Effector memory CD4-positive, alpha-beta T cell (primary cell): Measurements from ENCODE around the gene ADAMTS3.
"Not testable (repeated sequence)": the region's sequence is repeated elsewhere in the genome, so short reads cannot be mapped to it uniquely, and the experiment has no call there.

Experiments
- DNase-seq, 3 donors: peaks; one replicate each; pipeline ENCODE4 v3.0.0-alpha.2; 2020
- H3K27ac ChIP-seq: 2 replicates; pipeline ENCODE4 v1.7.0; 2013; ENCODE audit warnings: mild to moderate bottlenecking, low read length, moderate library complexity; ENCODE audit not compliant: insufficient read depth, poor library complexity, severe bottlenecking
- H3K27me3 ChIP-seq: replicated peaks from 2 replicates; pipeline ENCODE4 v1.7.0; 2013; ENCODE audit warnings: mild to moderate bottlenecking, low read length; ENCODE audit not compliant: insufficient read depth, control insufficient read depth, poor library complexity, severe bottlenecking
- H3K36me3 ChIP-seq: 2 replicates; pipeline ENCODE4 v1.7.0; 2013; ENCODE audit warnings: mild to moderate bottlenecking, low read length, moderate library complexity; ENCODE audit not compliant: control insufficient read depth, insufficient read depth
- H3K4me1 ChIP-seq: 2 replicates; pipeline ENCODE4 v1.7.0; 2013; ENCODE audit warnings: low read length, mild to moderate bottlenecking; ENCODE audit not compliant: control insufficient read depth, insufficient read depth, poor library complexity, severe bottlenecking
- H3K4me3 ChIP-seq: 2 replicates; pipeline ENCODE4 v1.7.0; 2013; ENCODE audit warnings: low read length, low read depth, mild to moderate bottlenecking; ENCODE audit not compliant: insufficient read depth, poor library complexity, severe bottlenecking
- H3K9me3 ChIP-seq: 2 replicates; pipeline ENCODE4 v1.7.0; 2013; ENCODE audit warnings: mild to moderate bottlenecking, low read length, moderate library complexity; ENCODE audit not compliant: control insufficient read depth

The ADAMTS3 gene

GRCh38 chr4:72553540-72554337 is 15.3 kb downstream of the ADAMTS3 start:
- Histone ChIP-seq H3K27ac (no peak overlapping the region), H3K4me3 (no peak overlapping the region), H3K36me3 (no peaks in the 10 kb centered on the region), H3K9me3 (no peaks in the 10 kb centered on the region), H3K27me3 (no peaks in the 10 kb centered on the region), H3K4me1 (no peaks in the 10 kb centered on the region)
- no peak for DNase-seq

- Histone ChIP-seq H3K4me1 (no peaks in the 10 kb centered on the region), H3K9me3 (no peaks in the 10 kb centered on the region), H3K27me3 (no peaks in the 10 kb centered on the region), H3K4me3 (no peak overlapping the region), H3K36me3 (no peaks in the 10 kb centered on the region), H3K27ac (no peak overlapping the region)
- no peak for DNase-seq
Measured at GRCh38 chr4:72552447-72552846, 16.6 kb downstream of the ADAMTS3 start.

DNA sequence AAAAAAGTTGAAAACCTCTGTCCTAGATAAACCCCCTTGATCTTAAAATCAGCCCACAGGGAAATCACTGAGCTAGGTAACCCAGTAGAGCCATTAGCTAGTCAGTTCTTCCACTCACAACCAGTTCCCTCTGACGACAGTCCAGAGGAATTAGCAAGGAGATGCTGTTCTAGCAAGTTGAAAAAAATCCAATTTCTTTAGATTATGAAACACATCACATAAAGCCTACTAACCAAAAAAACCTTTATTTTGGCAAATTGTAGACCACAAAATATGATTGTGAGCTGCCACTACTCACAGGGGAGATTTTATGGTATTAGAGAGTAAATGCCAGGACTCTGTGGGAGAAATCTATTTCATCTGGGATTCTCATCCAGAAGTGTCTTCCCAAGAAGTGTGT is 22.6 kb downstream of the ADAMTS3 start:
- DNase-seq = no peak
- H3K4me1 ChIP-seq = no peaks in the 10 kb centered on the region
- H3K27ac ChIP-seq = no peak overlapping the region
- H3K4me3 ChIP-seq = no peak overlapping the region
- H3K36me3 ChIP-seq = no peaks in the 10 kb centered on the region
- H3K9me3 ChIP-seq = no peaks in the 10 kb centered on the region
- H3K27me3 ChIP-seq = no peaks in the 10 kb centered on the region

DNA sequence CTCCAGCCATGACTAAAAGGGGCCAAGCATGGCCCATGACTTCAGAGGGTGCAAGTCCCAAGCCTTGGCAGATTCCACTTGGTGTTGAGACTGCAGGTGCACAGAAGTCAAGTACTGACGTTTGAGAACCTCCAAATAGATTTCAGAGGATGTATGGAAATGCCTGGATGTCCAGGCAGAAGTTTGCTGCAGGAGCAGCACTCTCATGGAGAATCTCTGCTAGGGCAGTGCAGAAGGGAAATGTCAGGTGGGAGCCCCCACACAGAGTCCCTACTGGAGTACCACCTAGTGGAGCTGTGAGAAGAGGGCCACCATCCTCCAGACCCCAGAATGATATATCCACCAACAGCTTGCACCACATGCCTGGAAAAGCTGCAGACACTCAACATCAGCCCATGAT is 28.3 kb downstream of the ADAMTS3 start:
- not testable (repeated sequence) for H3K4me1 ChIP-seq, H3K36me3 ChIP-seq, H3K27ac ChIP-seq, H3K4me3 ChIP-seq, H3K9me3 ChIP-seq, H3K27me3 ChIP-seq, DNase-seq

DNA sequence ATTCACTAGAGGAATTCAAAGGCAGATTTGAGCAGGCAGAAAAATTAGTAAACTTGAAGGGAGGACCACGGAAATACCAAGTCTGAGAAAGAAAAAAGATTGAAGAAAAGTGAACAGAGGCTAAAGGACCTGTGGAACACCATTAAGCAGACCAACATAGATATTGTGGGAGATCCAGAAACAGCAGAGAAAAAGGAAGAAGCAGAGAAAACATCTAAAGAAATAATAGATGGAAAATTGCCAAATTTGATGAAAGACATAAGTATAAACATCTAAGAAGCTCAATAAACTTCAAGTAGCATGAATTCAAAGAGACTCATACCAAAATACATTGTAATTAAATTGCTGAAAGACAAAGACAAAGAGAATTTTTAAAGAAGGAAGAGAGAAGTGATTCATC is 31.0 kb downstream of the ADAMTS3 start:
- H3K27me3 ChIP-seq = no peaks in the 10 kb centered on the region
- no peak overlapping the region for H3K4me3 ChIP-seq
- no peaks in the 10 kb centered on the region for H3K4me1 ChIP-seq

DNA sequence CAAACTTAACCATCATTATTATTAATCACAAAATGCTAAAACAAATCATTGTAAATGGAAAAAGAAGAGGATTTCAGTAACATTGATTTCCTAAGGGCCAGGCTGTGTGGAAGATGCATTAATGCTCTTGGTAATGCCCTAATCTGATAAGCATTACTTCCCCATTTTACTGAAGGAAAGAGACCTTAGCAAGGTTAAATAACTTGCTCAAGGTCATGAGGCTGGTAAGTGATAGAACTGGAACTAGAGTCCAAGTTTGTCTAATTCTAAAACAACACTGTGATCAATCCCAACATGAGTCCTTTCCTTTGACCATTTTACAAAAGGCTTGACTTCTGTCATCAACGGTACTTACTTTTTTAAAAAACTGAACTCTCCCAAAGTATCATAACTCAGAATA is 32.6 kb downstream of the ADAMTS3 start:
- no peak for DNase-seq
- Histone ChIP-seq H3K36me3 (no peaks in the 10 kb centered on the region), H3K27ac (no peak overlapping the region)

More for the DNA sequence above, 31.0 kb downstream of the ADAMTS3 start:
- Histone ChIP-seq H3K9me3 (no peaks in the 10 kb centered on the region), H3K36me3 (no peaks in the 10 kb centered on the region), H3K27ac (no peak overlapping the region)
- no peak for DNase-seq

DNA sequence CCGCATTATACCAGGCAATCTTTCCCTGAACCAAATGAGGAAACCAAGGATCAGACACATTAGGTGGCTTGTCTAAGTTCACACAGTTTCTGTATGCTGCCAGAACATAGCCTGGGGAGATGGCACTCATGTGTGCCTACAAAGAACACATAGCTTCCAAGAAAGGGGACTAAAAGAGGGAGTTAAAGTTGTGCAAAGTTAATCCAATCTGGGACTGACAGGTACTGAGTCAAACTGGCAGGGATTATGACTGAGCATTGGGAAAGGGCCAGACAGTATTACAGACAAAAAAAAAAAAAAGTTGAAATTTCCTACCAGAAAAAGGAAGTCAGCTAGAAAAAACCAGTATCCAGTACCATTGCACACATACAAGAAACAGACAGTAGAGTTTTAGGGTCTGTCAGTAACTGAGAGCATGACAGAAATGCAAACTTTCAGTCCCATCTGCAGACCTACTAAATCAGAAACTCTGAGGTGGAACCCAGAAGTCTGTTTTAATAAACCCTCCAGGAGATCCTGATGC is 37.2 kb downstream of the ADAMTS3 start:
- no peaks in the 10 kb centered on the region for H3K9me3 ChIP-seq
- no peaks in the 10 kb centered on the region for H3K27me3 ChIP-seq
- H3K36me3 ChIP-seq = no peaks in the 10 kb centered on the region
- H3K4me1 ChIP-seq = no peaks in the 10 kb centered on the region
- no peak overlapping the region for H3K27ac ChIP-seq
- no peak overlapping the region for H3K4me3 ChIP-seq
- no peak for DNase-seq

More for the DNA sequence above, 32.6 kb downstream of the ADAMTS3 start:
- Histone ChIP-seq H3K27me3 (no peaks in the 10 kb centered on the region), H3K4me3 (no peak overlapping the region), H3K9me3 (no peaks in the 10 kb centered on the region), H3K4me1 (no peaks in the 10 kb centered on the region)

DNA sequence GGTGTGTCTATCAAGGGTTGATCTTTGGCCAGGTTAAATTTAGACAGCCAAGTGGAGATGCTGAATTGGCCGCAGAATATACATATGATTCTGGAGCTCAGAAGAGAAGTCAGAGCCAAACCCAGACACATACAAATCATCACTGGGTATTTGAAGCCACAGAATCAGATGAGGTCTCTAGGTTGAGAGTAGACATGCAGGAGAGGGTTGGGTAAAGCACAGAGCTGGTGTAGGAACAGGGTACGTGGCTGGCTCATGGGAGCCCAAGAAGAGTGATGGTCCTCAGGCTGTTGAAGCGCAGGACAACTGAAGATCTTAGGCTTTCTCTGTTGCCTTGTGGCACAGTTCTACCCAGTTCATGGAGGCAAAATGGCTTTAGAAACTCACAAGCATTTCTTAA is 37.7 kb downstream of the ADAMTS3 start:
- H3K4me1 ChIP-seq = no peaks in the 10 kb centered on the region
- no peak for DNase-seq
- H3K27me3 ChIP-seq = no peaks in the 10 kb centered on the region
- no peak overlapping the region for H3K27ac ChIP-seq
- H3K4me3 ChIP-seq = no peak overlapping the region
- no peaks in the 10 kb centered on the region for H3K9me3 ChIP-seq
- H3K36me3 ChIP-seq = no peaks in the 10 kb centered on the region

DNA sequence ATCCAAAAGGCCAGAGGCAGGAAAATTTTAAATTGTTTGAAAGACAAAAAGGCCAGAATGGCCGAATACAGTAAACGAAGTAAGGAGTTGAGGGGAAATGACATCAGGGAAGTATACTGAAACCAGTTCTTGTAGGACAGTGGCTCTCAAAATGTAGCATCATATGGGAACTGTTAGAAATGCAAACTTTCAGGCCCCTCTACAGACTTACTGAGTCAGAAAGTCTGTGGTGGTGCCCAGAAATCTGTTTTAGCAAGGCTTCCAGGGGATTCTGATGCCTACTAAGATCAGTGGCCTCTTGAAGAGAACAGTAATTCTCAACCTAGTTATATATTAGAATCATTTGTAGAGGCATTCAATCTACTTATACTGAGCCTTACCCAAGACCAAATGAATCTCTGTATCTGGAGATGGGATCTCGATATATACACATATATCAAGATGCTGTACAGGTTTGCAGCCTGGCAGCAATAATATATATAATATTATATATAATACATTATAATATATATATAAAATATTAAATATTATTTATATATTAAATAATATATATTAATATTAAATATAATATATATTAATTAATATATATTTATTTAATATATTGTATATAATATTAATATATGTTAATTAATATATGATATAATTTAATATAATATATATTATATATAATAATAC is 39.7 kb downstream of the ADAMTS3 start:
- no peaks in the 10 kb centered on the region for H3K27me3 ChIP-seq
- H3K4me3 ChIP-seq = no peak overlapping the region
- no peak overlapping the region for H3K27ac ChIP-seq
- no peaks in the 10 kb centered on the region for H3K36me3 ChIP-seq
- H3K9me3 ChIP-seq = no peaks in the 10 kb centered on the region
- no peaks in the 10 kb centered on the region for H3K4me1 ChIP-seq
- DNase-seq = no peak

- Histone ChIP-seq H3K27ac (no peak overlapping the region), H3K36me3 (no peaks in the 10 kb centered on the region), H3K27me3 (no peaks in the 10 kb centered on the region), H3K4me1 (no peaks in the 10 kb centered on the region), H3K4me3 (no peak overlapping the region), H3K9me3 (no peaks in the 10 kb centered on the region)
- DNase-seq = no peak
Measured at GRCh38 chr4:72527038-72527646, 41.9 kb downstream of the ADAMTS3 start.
